ENCODE results near the gene METRNL.

Gene METRNL

DNA sequence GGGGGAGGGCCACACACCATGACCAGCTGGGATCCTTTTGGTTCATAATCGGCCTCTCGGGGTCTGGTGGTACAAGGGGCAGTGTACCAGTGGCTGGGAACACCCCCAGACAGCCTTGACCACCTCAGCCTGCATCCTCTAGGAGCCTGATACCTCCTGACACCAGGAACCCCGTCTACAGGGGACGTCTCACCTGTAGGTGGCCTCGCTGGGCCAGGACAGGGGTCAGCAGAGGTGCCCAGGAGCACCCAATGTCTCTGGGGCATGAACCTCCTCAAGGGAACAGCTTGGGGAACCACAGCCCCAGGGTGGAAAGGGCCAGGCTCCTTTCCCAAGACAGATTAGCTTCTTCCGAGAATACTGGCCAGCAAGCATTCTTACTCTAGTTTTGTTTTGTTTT lies 2.5 kb upstream of the METRNL start:
- POLR2A ChIA-PET (ENCODE audit: low non-redundant PET), result no interaction called here
- H3K27ac ChIP-seq, result peak overlapping the region; percentile 12; the same call in 1 of the 2 replicates
- CTCF ChIA-PET, result interaction anchor here (0.6 to 0.7 kb wide), 2 partner anchors 9 to 156 kb away, joined by 3 to 4 read pairs; no protein-coding TSS in a partner anchor
- no peak for DNase-seq (ENCODE audit: low spot score)
- TF ChIP-seq, protein P1, sequence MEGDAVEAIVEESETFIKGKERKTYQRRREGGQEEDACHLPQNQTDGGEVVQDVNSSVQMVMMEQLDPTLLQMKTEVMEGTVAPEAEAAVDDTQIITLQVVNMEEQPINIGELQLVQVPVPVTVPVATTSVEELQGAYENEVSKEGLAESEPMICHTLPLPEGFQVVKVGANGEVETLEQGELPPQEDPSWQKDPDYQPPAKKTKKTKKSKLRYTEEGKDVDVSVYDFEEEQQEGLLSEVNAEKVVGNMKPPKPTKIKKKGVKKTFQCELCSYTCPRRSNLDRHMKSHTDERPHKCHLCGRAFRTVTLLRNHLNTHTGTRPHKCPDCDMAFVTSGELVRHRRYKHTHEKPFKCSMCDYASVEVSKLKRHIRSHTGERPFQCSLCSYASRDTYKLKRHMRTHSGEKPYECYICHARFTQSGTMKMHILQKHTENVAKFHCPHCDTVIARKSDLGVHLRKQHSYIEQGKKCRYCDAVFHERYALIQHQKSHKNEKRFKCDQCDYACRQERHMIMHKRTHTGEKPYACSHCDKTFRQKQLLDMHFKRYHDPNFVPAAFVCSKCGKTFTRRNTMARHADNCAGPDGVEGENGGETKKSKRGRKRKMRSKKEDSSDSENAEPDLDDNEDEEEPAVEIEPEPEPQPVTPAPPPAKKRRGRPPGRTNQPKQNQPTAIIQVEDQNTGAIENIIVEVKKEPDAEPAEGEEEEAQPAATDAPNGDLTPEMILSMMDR (conservative IDR thresholded peaks at IDR 0.05; ENCODE audit: low read depth), result peak; percentile 60

DNA sequence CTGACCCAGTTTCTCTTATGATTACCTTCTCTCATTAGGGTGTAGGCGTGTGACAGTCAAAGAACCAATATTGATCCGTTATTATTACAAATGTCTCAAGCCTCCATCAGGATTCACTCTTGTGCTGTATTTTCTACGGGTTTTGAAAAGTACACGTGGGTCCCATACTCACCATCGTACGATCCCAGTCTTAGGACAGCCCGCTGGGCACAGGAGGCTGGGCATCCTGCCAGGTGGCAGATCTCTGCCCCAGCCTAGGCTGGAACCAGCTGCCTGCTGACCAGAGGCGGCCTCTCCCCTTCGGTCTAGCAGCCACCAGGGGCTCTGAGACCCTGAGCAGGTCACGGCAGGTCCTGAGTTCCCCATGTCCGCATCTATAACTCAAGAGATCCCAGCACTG lies 2.0 kb upstream of the METRNL start:
- CTCF ChIA-PET, result interaction anchor here (0.7 kb wide), 1 partner anchor 157 kb away, joined by 4 read pairs; no protein-coding TSS in a partner anchor
- peak overlapping the region; percentile 12; the same call in 1 of the 2 replicates for H3K27ac ChIP-seq
- no peak for DNase-seq (ENCODE audit: low spot score)
- POLR2A ChIA-PET (ENCODE audit: low non-redundant PET), result no interaction called here
- TF ChIP-seq, protein P1 (conservative IDR thresholded peaks at IDR 0.05; ENCODE audit: low read depth), result no peak

DNA sequence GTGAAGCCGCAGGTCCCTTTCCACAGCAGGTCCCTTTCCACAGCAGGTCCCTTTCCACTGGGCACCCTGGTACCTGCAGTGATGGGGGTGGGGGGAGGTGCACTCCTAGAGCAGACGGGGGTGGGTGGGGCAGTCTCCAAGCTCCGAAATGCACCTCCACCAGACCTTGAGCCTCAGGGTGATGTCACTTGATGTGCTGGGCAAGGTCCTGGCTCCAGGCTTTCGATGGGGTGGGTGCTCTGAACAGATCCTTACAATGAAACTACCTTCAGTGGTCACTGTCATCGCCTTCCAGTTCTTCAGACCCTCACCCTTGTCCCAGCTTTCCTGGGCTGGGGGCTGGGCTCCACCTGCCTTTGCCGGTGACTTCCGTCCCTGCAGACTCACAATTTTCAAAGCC lies 1.5 kb upstream of the METRNL start:
- TF ChIP-seq, protein P1 (conservative IDR thresholded peaks at IDR 0.05; ENCODE audit: low read depth), result no peak
- ChIA-PET POLR2A (ENCODE audit: low non-redundant PET) (no interaction called here), CTCF (no interaction called here)
- no peak overlapping the region for H3K27ac ChIP-seq
- DNase-seq (ENCODE audit: low spot score), result no peak

DNA sequence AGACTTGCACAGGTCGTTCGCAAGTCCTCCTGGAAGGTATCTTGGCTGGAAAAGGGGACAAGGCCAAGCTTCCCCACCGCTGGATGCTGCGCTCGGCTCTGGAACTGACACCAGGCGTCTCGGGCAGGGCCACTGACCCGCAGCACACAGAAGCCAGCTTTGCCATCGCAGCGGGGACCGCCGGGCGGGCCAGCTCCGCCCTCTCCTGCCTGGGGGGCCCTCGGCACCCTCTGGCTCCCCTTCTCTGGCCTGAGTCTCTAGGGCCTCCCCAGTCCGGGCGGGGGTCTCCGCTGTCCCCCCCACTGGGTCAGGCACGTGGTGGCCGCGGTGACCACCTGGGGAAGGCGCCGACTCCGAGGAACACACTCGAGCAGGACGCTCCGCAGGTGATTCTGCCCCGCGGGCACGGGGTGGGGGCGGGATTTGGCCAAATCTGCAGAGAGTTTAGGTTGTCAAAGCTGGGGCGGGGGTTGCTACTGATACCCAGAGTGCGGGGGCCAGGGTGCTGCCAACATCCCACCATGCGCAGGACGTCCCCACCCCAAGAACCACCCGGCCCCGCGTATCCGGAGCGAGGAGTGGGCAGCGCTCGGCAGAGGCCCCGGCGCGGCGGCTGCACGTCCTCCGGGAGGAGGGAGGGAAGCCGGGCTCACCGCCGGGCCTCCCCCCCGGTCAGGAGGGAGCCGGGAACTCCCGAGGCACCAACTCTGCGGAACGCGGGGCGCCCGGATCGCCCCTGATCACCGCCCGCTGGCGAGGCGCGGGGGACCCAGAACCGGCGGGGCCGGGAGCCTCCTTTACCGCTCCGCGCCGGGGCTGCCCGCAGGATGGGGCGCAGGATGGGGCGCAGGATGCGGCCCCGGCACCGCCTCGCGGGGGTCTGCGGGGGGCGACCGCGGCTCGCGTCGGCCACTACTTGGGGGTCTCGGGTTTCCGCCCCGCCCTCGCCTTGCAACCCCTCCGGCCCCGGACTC lies 744 bp upstream of the METRNL start:
- ChIA-PET CTCF (no interaction called here), POLR2A (ENCODE audit: low non-redundant PET) (interaction anchor here (0.5 kb wide), 1 partner anchor 34 kb away, joined by 3 read pairs; no protein-coding TSS in a partner anchor)
- no peak for DNase-seq (ENCODE audit: low spot score)
- TF ChIP-seq, protein P1 (conservative IDR thresholded peaks at IDR 0.05; ENCODE audit: low read depth), result no peak
- peak overlapping the region; percentile 90 for H3K27ac ChIP-seq

DNA sequence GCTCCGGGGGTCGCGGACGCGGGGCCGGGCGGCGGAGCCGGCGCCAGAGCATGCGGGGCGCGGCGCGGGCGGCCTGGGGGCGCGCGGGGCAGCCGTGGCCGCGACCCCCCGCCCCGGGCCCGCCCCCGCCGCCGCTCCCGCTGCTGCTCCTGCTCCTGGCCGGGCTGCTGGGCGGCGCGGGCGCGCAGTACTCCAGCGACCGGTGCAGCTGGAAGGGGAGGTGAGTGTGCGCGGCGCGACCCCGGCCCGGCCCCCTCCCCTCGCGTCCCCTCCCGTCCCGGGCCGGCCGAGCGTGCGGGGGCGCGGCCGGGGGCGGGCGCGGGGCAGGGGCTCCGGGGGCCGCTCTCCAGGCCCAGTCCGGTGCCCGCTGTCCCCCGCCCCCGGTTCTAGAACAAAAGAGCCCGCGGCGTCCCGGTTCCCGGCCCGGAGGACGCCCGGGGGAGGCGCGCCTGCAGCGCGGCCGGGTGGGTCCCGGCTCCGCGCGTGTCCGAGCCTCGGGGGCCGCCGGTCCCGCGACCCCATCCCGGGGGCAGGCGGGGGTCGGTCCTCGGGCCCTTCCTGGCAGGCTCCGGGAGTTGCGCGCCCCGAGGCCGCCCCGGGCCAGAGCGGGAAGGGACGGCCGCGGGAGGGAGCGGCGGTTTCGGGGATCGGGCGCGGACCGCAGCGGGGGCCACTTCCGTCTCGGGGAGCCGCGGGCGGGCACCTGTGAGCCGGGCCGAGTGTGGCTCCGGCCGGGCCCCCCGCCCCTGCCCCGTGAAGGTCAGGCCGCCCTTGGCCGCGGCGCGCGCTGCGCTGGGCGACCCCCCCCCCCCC lies 563 bp downstream of the METRNL start:
- H3K27ac ChIP-seq, result peak overlapping the region; percentile 90
- no peak for DNase-seq (ENCODE audit: low spot score)
- CTCF ChIA-PET, result no interaction called here

DNA sequence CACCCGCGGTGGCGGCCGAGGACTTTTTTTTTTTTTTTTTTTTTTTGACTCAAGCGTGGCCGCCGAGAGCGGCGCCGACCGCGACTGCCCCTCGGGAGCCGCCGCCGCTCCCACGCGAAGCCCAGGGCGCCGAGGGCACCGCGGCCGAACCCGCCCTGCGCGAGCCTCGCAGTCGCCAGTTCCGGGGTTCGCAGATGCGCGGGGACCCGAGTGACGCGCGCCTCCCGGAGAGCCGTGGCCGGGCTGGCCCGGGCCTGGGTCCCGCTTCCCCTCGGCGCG lies 1.1 kb downstream of the METRNL start:
- peak overlapping the region; percentile 90 for H3K27ac ChIP-seq
- ChIA-PET POLR2A (ENCODE audit: low non-redundant PET) (no interaction called here), CTCF (no interaction called here)
- TF ChIP-seq, protein P1 (conservative IDR thresholded peaks at IDR 0.05; ENCODE audit: low read depth), result no peak
- DNase-seq (ENCODE audit: low spot score), result no peak

More for the DNA sequence above, 563 bp downstream of the METRNL start:
- TF ChIP-seq, protein P1 (conservative IDR thresholded peaks at IDR 0.05; ENCODE audit: low read depth), result no peak
- POLR2A ChIA-PET (ENCODE audit: low non-redundant PET), result no interaction called here
